Measurements from ENCODE around the gene AURKB. TPM values are rescaled to one million over a fixed set of nuclear protein-coding genes. Genes with fewer than 3 reads are reported as not detected.
"Not testable (repeated sequence)": the region's sequence is repeated elsewhere in the genome, so short reads cannot be mapped to it uniquely, and the experiment has no call there.

The AURKB gene
- total RNA-seq, 1 donor from 2014 or later, result 7.6 TPM

- Mint-ChIP-seq H3K4me3 (ENCODE audit: unreplicated experiment) (peak overlapping the region; percentile 90), H3K27ac (ENCODE audit: unreplicated experiment) (peak overlapping the region; percentile 93), H3K9me3 (ENCODE audit: unreplicated experiment) (peaks cover 2% of the 10 kb centered on the region), H3K4me1 (ENCODE audit: low read depth, unreplicated experiment) (peaks cover 4% of the 10 kb centered on the region), H3K36me3 (ENCODE audit: low read depth, unreplicated experiment) (peaks cover 3% of the 10 kb centered on the region), H3K27me3 (ENCODE audit: low read depth, unreplicated experiment) (no peaks in the 10 kb centered on the region)
- Histone ChIP-seq H2AFZ (ENCODE audit: low read depth, low read length) (peak overlapping the region; percentile 82), H3K4me1 (ENCODE audit: insufficient read depth, low read length) (peaks cover 9% of the 10 kb centered on the region), H3K4me2 (ENCODE audit: low read length) (peak overlapping the region; percentile 92), H3K9me3 (ENCODE audit: insufficient read depth, low read depth, low read length) (no peaks in the 10 kb centered on the region), H3K27ac (ENCODE audit: low read depth, low read length) (peak overlapping the region; percentile 89), H3K79me2 (ENCODE audit: insufficient read depth, low read length) (no peaks in the 10 kb centered on the region), H3K27me3 (ENCODE audit: insufficient read depth, low read length) (no peaks in the 10 kb centered on the region), H3K4me3 (ENCODE audit: insufficient read depth, low read depth, low read length) (peak overlapping the region; percentile 77), H3K9ac (ENCODE audit: low read length) (peak overlapping the region; percentile 91), H4K20me1 (ENCODE audit: insufficient read depth, low read length) (peaks cover 4% of the 10 kb centered on the region), H3K36me3 (ENCODE audit: insufficient read depth, low read length) (no peaks in the 10 kb centered on the region)
- TF ChIP-seq CTCF (IDR thresholded peaks at IDR 0.05; ENCODE audit: insufficient read depth, low read depth, low read length), result no peak
- no peak for TF ChIP-seq EZH2 (IDR thresholded peaks at IDR 0.05; ENCODE audit: insufficient read depth, low read length)
- FAIRE-seq (no peak), DNase-seq (ENCODE audit: low read depth) (peak; percentile 87)
These were observed 10.6 kb upstream of the AURKB start for GRCh38 chr17:8220783-8221662.

GRCh38 chr17:8214000-8214399 is 3.6 kb upstream of the AURKB start:
- H3K27ac Mint-ChIP-seq (ENCODE audit: unreplicated experiment); H3K9ac ChIP-seq (ENCODE audit: low read length); H3K9me3 ChIP-seq (ENCODE audit: insufficient read depth, low read depth, low read length); H3K27me3 ChIP-seq (ENCODE audit: insufficient read depth, low read length); H3K9me3 Mint-ChIP-seq (ENCODE audit: unreplicated experiment); H3K4me1 Mint-ChIP-seq (ENCODE audit: low read depth, unreplicated experiment); H3K4me1 ChIP-seq (ENCODE audit: insufficient read depth, low read length); H3K27ac ChIP-seq (ENCODE audit: low read depth, low read length); FAIRE-seq; H2AFZ ChIP-seq (ENCODE audit: low read depth, low read length); H3K36me3 ChIP-seq (ENCODE audit: insufficient read depth, low read length); H4K20me1 ChIP-seq (ENCODE audit: insufficient read depth, low read length); H3K4me2 ChIP-seq (ENCODE audit: low read length); H3K4me3 Mint-ChIP-seq (ENCODE audit: unreplicated experiment); H3K36me3 Mint-ChIP-seq (ENCODE audit: low read depth, unreplicated experiment); H3K27me3 Mint-ChIP-seq (ENCODE audit: low read depth, unreplicated experiment); H3K4me3 ChIP-seq (ENCODE audit: insufficient read depth, low read depth, low read length); DNase-seq (ENCODE audit: low read depth): not testable (repeated sequence)
- peaks cover 14% of the 10 kb centered on the region for H3K79me2 ChIP-seq (ENCODE audit: insufficient read depth, low read length)

GRCh38 chr17:8212312-8213180 is 2.2 kb upstream of the AURKB start:
- Histone ChIP-seq H3K4me1 (ENCODE audit: insufficient read depth, low read length) (peaks cover 4% of the 10 kb centered on the region), H3K9ac (ENCODE audit: low read length) (no peak overlapping the region), H3K79me2 (ENCODE audit: insufficient read depth, low read length) (peaks cover 24% of the 10 kb centered on the region), H2AFZ (ENCODE audit: low read depth, low read length) (no peak overlapping the region), H3K9me3 (ENCODE audit: insufficient read depth, low read depth, low read length) (no peaks in the 10 kb centered on the region), H3K27ac (ENCODE audit: low read depth, low read length) (no peak overlapping the region), H3K4me2 (ENCODE audit: low read length) (no peak overlapping the region), H4K20me1 (ENCODE audit: insufficient read depth, low read length) (peaks cover under 1% of the 10 kb centered on the region), H3K4me3 (ENCODE audit: insufficient read depth, low read depth, low read length) (no peak overlapping the region), H3K36me3 (ENCODE audit: insufficient read depth, low read length) (no peaks in the 10 kb centered on the region), H3K27me3 (ENCODE audit: insufficient read depth, low read length) (no peaks in the 10 kb centered on the region)
- no peak for TF ChIP-seq CTCF (IDR thresholded peaks at IDR 0.05; ENCODE audit: insufficient read depth, low read depth, low read length)
- TF ChIP-seq EZH2 (IDR thresholded peaks at IDR 0.05; ENCODE audit: insufficient read depth, low read length), result no peak
- Mint-ChIP-seq H3K27ac (ENCODE audit: unreplicated experiment) (no peak overlapping the region), H3K4me1 (ENCODE audit: low read depth, unreplicated experiment) (no peaks in the 10 kb centered on the region), H3K36me3 (ENCODE audit: low read depth, unreplicated experiment) (no peaks in the 10 kb centered on the region), H3K9me3 (ENCODE audit: unreplicated experiment) (no peaks in the 10 kb centered on the region), H3K27me3 (ENCODE audit: low read depth, unreplicated experiment) (no peaks in the 10 kb centered on the region), H3K4me3 (ENCODE audit: unreplicated experiment) (no peak overlapping the region)
- DNase-seq (ENCODE audit: low read depth), result no peak
- FAIRE-seq, result no peak
